ENCODE results near the gene ECD. TPM values are rescaled to one million over a fixed set of nuclear protein-coding genes. Genes with fewer than 3 reads are reported as not detected.

The ECD gene
- total RNA-seq, 1 experiment from 2014 or later: 25.4 TPM

- ChIA-PET CTCF (no interaction called here), RAD21 (ENCODE audit: low non-redundant PET in 1 of 2, low total read pairs in 2 of 2, uncharacterized antibody in 2 of 2, unreplicated experiment in 2 of 2) (no interaction called here), POLR2A (no interaction called here)
- H3K4me1 ChIP-seq (ENCODE audit: control insufficient read depth in 1 of 2, insufficient read depth in 2 of 2, low read length in 2 of 2): no peaks in the 10 kb centered on the region
- no TSS peak for BruUV-seq (replicated peaks)
- no peaks in the 10 kb centered on the region for H3K9me2 ChIP-seq (ENCODE audit: insufficient read depth)
- H3K27ac ChIP-seq (ENCODE audit: low read depth, low read length): no peak overlapping the region
- no peak overlapping the region for H2AFZ ChIP-seq (ENCODE audit: low read depth, low read length, poor library complexity, severe bottlenecking)
- H3K27me3 ChIP-seq (ENCODE audit: insufficient read depth, low read length): no peaks in the 10 kb centered on the region
- DNase-seq (ENCODE audit: low read depth, low spot score) (no peak), ATAC-seq (no peak)
- TF ChIP-seq EZH2 (IDR thresholded peaks at IDR 0.05): no peak
- TF ChIP-seq FOSL1 (IDR thresholded peaks at IDR 0.05; ENCODE audit: low read depth): no peak
- TF ChIP-seq EZH2phosphoT487 (IDR thresholded peaks at IDR 0.05; ENCODE audit: borderline replicate concordance): no peak
- TF ChIP-seq POLR2A (IDR thresholded peaks at IDR 0.05; ENCODE audit: borderline replicate concordance, extremely low read depth, insufficient read depth, insufficient read length): no peak
- TF ChIP-seq SP1 (IDR thresholded peaks at IDR 0.05; ENCODE audit: low read depth): no peak
- TF ChIP-seq ATF3 (IDR thresholded peaks at IDR 0.05): no peak
- TF ChIP-seq, protein P1, sequence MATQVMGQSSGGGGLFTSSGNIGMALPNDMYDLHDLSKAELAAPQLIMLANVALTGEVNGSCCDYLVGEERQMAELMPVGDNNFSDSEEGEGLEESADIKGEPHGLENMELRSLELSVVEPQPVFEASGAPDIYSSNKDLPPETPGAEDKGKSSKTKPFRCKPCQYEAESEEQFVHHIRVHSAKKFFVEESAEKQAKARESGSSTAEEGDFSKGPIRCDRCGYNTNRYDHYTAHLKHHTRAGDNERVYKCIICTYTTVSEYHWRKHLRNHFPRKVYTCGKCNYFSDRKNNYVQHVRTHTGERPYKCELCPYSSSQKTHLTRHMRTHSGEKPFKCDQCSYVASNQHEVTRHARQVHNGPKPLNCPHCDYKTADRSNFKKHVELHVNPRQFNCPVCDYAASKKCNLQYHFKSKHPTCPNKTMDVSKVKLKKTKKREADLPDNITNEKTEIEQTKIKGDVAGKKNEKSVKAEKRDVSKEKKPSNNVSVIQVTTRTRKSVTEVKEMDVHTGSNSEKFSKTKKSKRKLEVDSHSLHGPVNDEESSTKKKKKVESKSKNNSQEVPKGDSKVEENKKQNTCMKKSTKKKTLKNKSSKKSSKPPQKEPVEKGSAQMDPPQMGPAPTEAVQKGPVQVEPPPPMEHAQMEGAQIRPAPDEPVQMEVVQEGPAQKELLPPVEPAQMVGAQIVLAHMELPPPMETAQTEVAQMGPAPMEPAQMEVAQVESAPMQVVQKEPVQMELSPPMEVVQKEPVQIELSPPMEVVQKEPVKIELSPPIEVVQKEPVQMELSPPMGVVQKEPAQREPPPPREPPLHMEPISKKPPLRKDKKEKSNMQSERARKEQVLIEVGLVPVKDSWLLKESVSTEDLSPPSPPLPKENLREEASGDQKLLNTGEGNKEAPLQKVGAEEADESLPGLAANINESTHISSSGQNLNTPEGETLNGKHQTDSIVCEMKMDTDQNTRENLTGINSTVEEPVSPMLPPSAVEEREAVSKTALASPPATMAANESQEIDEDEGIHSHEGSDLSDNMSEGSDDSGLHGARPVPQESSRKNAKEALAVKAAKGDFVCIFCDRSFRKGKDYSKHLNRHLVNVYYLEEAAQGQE (IDR thresholded peaks at IDR 0.05; ENCODE audit: low read depth): no peak
- no peak for TF ChIP-seq YY1 (IDR thresholded peaks at IDR 0.05; ENCODE audit: extremely low read depth, insufficient replicate concordance, low read depth, low read length)
- no peak for TF ChIP-seq POLR2AphosphoS5 (IDR thresholded peaks at IDR 0.05; ENCODE audit: low read depth, low read length)
- TF ChIP-seq CBX3 (IDR thresholded peaks at IDR 0.05; ENCODE audit: low read depth): no peak
- TF ChIP-seq RAD21 (IDR thresholded peaks at IDR 0.05; ENCODE audit: low read depth): no peak
- TF ChIP-seq EGR1 (IDR thresholded peaks at IDR 0.05; ENCODE audit: low read depth): no peak
- TF ChIP-seq ZNF274 (IDR thresholded peaks at IDR 0.05; ENCODE audit: low read depth, low read length): no peak
- TF ChIP-seq JUND (IDR thresholded peaks at IDR 0.05): no peak
- TF ChIP-seq ZFX (IDR thresholded peaks at IDR 0.05): no peak
- no peak for TF ChIP-seq SIN3A (IDR thresholded peaks at IDR 0.05; ENCODE audit: low read depth)
- H3K9ac ChIP-seq (ENCODE audit: low read length): no peak overlapping the region
- intact Hi-C loops (cut with micrococcal nuclease): no loop called here
- no peak overlapping the region for H3K4me2 ChIP-seq (ENCODE audit: low read length)
- no peaks in the 10 kb centered on the region for H3K9me3 ChIP-seq (ENCODE audit: control insufficient read depth in 1 of 2, insufficient read depth in 1 of 2, low read depth in 1 of 2, low read length in 2 of 2)
- H3K4me3 ChIP-seq (replicated peaks in 1 of 2; ENCODE audit: low read depth in 1 of 2, low read length in 2 of 2): no peak overlapping the region
- no peaks in the 10 kb centered on the region for H3K36me3 ChIP-seq (ENCODE audit: control insufficient read depth in 1 of 2, insufficient read depth in 2 of 2, low read length in 2 of 2)
- no peaks in the 10 kb centered on the region for H3K79me2 ChIP-seq (ENCODE audit: insufficient read depth, low read length)
- no peaks in the 10 kb centered on the region for H4K20me1 ChIP-seq (ENCODE audit: insufficient read depth)
Observed at GRCh38 chr10:73211106-73211811, 43.5 kb upstream of the ECD start.

Measured in HCT116 (cell line).